Caco-2 (cell line): ENCODE data around the gene SORD. TPM values are rescaled to one million over a fixed set of nuclear protein-coding genes. Genes with fewer than 3 reads are reported as not detected.
A peak's percentile ranks its signal among the peaks of the same experiment; 100 is the strongest.

Source experiments
- BruUV-seq: library from RNA; stranded (reverse); fragments of 400-500 nt; replicated peaks from 2 replicates; lab custom pipeline; 2021; lab: Mats Ljungman, UMichigan
- CTCF ChIA-PET: fragments of 300-600 bp; sonication (Branson Sonifier 250); formaldehyde crosslinking; loops from one replicate; lab custom pipeline; 2022; ENCODE audit warnings: antibody characterized with exemption; lab: Charles Lee
- POLR2A ChIA-PET: fragments of 300-600 bp; sonication (Branson Sonifier 250); formaldehyde crosslinking; loops from one replicate; lab custom pipeline; 2022; ENCODE audit warnings: antibody characterized with exemption; lab: Charles Lee
- DNase-seq, 2 experiments: peaks; one replicate each; pipeline versions ENCODE4 v3.0.0 to v3.0.0-alpha.2; 2020 to 2022
- H3K27me3 ChIP-seq: replicated peaks from 2 replicates; pipeline ENCODE4 v1.6.0; 2011; ENCODE audit warnings: low read length; ENCODE audit not compliant: control insufficient read depth, insufficient read depth
- H3K36me3 ChIP-seq: 2 replicates; pipeline ENCODE4 v1.5.1; 2011; ENCODE audit warnings: low read length; ENCODE audit not compliant: control insufficient read depth, insufficient read depth
- H3K4me1 ChIP-seq: fragments of 250-450 bp; sonication (Bioruptor Pico); 2 replicates; pipeline ENCODE4 v1.5.1; 2020; ENCODE audit warnings: mild to moderate bottlenecking
- H3K4me3 ChIP-seq: 2 replicates; pipeline ENCODE4 v1.5.1; 2011; ENCODE audit warnings: low read depth, mild to moderate bottlenecking, control low read depth, low read length
- H3K9me3 ChIP-seq: fragments of 250-450 bp; sonication (Bioruptor Pico); 2 replicates; pipeline ENCODE4 v1.5.1; 2020; ENCODE audit warnings: mild to moderate bottlenecking, moderate library complexity
- H3K27ac Mint-ChIP-seq: one replicate; pipeline ENCODE4 v1.8.0; 2022; ENCODE audit warnings: mixed read lengths; ENCODE audit not compliant: unreplicated experiment
- H3K27me3 Mint-ChIP-seq: one replicate; pipeline ENCODE4 v1.8.0; 2022; ENCODE audit warnings: mixed read lengths; ENCODE audit not compliant: insufficient read depth, unreplicated experiment
- H3K36me3 Mint-ChIP-seq: one replicate; pipeline ENCODE4 v1.8.0; 2022; ENCODE audit warnings: mild to moderate bottlenecking, mixed read lengths; ENCODE audit not compliant: insufficient read depth, unreplicated experiment
- H3K4me1 Mint-ChIP-seq: one replicate; pipeline ENCODE4 v1.8.0; 2022; ENCODE audit warnings: low read depth, mixed read lengths; ENCODE audit not compliant: unreplicated experiment
- H3K4me3 Mint-ChIP-seq: one replicate; pipeline ENCODE4 v1.8.0; 2022; ENCODE audit warnings: mild to moderate bottlenecking, moderate library complexity, mixed read lengths; ENCODE audit not compliant: unreplicated experiment
- H3K9me3 Mint-ChIP-seq: one replicate; pipeline ENCODE4 v1.8.0; 2022; ENCODE audit warnings: mixed read lengths; ENCODE audit not compliant: unreplicated experiment
- CTCF ChIP-seq, 2 experiments: fragments of 200-600 bp in 1 of 2; IDR thresholded peaks; 1 replicate in 1 of 2; 2 replicates in 1 of 2; pipeline versions ENCODE4 v1.5.1 to v1.8.0; 2011 to 2022; ENCODE audit warnings: antibody characterized with exemption in 1 of 2, control low read depth in 1 of 2, inconsistent platforms in 1 of 2, low read depth in 1 of 2, low read length in 1 of 2, mild to moderate bottlenecking in 1 of 2, moderate library complexity in 1 of 2; ENCODE audit not compliant: insufficient read depth in 1 of 2, severe bottlenecking in 1 of 2, unreplicated experiment in 1 of 2
- intact Hi-C: fragments of 100-400 bp; cut with micrococcal nuclease; formaldehyde crosslinking; loops from one replicate; pipeline ENCODE4 v1.10.0; 2022; ENCODE audit not compliant: unreplicated experiment
- total RNA-seq: library from RNA; stranded (reverse); gene quantifications from 2 replicates; pipeline ENCODE4 v1.2.3, GENCODE V29; 2022

The SORD gene
- total RNA-seq, 1 experiment from 2014 or later, result 79.7 TPM

- H3K4me1 Mint-ChIP-seq, result peaks cover 24% of the 10 kb centered on the region
- H3K4me3 ChIP-seq, result no peak overlapping the region
- H3K4me3 Mint-ChIP-seq, result peak overlapping the region; percentile 46
- H3K36me3 ChIP-seq, result no peaks in the 10 kb centered on the region
- H3K4me1 ChIP-seq, result peaks cover 9% of the 10 kb centered on the region; the same call in 1 of the 2 replicates
- peaks cover 4% of the 10 kb centered on the region for H3K27me3 Mint-ChIP-seq
- ChIA-PET POLR2A (interaction anchor here (1.0 kb wide), 1 partner anchor 29 kb away, joined by 4 read pairs; no protein-coding TSS in a partner anchor), CTCF (interaction anchor here (0.9 to 1.9 kb wide), 30 partner anchors 9 to 285 kb away, joined by 3 to 24 read pairs (median 5); partner anchors contain the start of gene SORD)
- H3K36me3 Mint-ChIP-seq, result peaks cover 11% of the 10 kb centered on the region
- no peak for DNase-seq
- TF ChIP-seq CTCF (IDR thresholded peaks at IDR 0.05; ENCODE audit: insufficient read depth in 1 of 2, low read depth in 1 of 2, low read length in 1 of 2, severe bottlenecking in 1 of 2, unreplicated experiment in 1 of 2), result no peak
- H3K27ac Mint-ChIP-seq, result peak overlapping the region; percentile 47
- H3K27me3 ChIP-seq, result no peaks in the 10 kb centered on the region
- H3K9me3 Mint-ChIP-seq, result no peaks in the 10 kb centered on the region
- intact Hi-C loops, result loop anchor here (2.0 kb wide), 1 partner anchor 77 kb away; no protein-coding TSS in a partner anchor
- H3K9me3 ChIP-seq, result no peaks in the 10 kb centered on the region
- BruUV-seq, result no TSS peak
Observed at GRCh38 chr15:45117308-45118130, 94.5 kb downstream of the SORD start.

GRCh38 chr15:45118131-45118588 is 95.2 kb downstream of the SORD start:
- intact Hi-C loops, result loop anchor here (2.0 kb wide), 1 partner anchor 77 kb away; no protein-coding TSS in a partner anchor
- Mint-ChIP-seq H3K9me3 (no peaks in the 10 kb centered on the region), H3K4me3 (peak overlapping the region; percentile 46), H3K36me3 (peaks cover 11% of the 10 kb centered on the region), H3K4me1 (peaks cover 27% of the 10 kb centered on the region), H3K27ac (peak overlapping the region; percentile 47), H3K27me3 (peaks cover 4% of the 10 kb centered on the region)
- Histone ChIP-seq H3K36me3 (no peaks in the 10 kb centered on the region), H3K4me3 (no peak overlapping the region), H3K4me1 (peaks cover 14% of the 10 kb centered on the region; the same call in 1 of the 2 replicates), H3K9me3 (no peaks in the 10 kb centered on the region), H3K27me3 (no peaks in the 10 kb centered on the region)
- DNase-seq, result peak; percentile 88 to 92
- TF ChIP-seq CTCF (IDR thresholded peaks at IDR 0.05; ENCODE audit: insufficient read depth in 1 of 2, low read depth in 1 of 2, low read length in 1 of 2, severe bottlenecking in 1 of 2, unreplicated experiment in 1 of 2), result peak; percentile 95 to 99
- POLR2A ChIA-PET, result interaction anchor here (1.0 kb wide), 1 partner anchor 29 kb away, joined by 4 read pairs; no protein-coding TSS in a partner anchor
- CTCF ChIA-PET, result interaction anchor here (0.7 to 1.9 kb wide), 33 partner anchors 9 to 284 kb away, joined by 3 to 24 read pairs (median 5); partner anchors contain the start of gene SORD
- no TSS peak for BruUV-seq

GRCh38 chr15:45118996-45119395 is 96.0 kb downstream of the SORD start:
- peaks cover 1% of the 10 kb centered on the region for H3K27me3 Mint-ChIP-seq

More at GRCh38 chr15:45118996-45119395, 96.0 kb downstream of the SORD start:
- Histone ChIP-seq H3K4me3 (no peak overlapping the region), H3K27me3 (no peaks in the 10 kb centered on the region), H3K36me3 (no peaks in the 10 kb centered on the region), H3K9me3 (no peaks in the 10 kb centered on the region), H3K4me1 (peaks cover 21% of the 10 kb centered on the region; the same call in 1 of the 2 replicates)
- Mint-ChIP-seq H3K4me1 (peaks cover 28% of the 10 kb centered on the region), H3K27ac (no peak overlapping the region), H3K9me3 (no peaks in the 10 kb centered on the region), H3K4me3 (no peak overlapping the region), H3K36me3 (peaks cover 8% of the 10 kb centered on the region)
- TF ChIP-seq CTCF (IDR thresholded peaks at IDR 0.05; ENCODE audit: insufficient read depth in 1 of 2, low read depth in 1 of 2, low read length in 1 of 2, severe bottlenecking in 1 of 2, unreplicated experiment in 1 of 2), result no peak
- POLR2A ChIA-PET, result interaction anchor here (1.0 kb wide), 1 partner anchor 28 kb away, joined by 4 read pairs; no protein-coding TSS in a partner anchor
- no peak for DNase-seq
- CTCF ChIA-PET, result interaction anchor here (1.0 to 1.9 kb wide), 11 partner anchors 8 to 150 kb away, joined by 3 to 24 read pairs (median 8); no protein-coding TSS in a partner anchor
- intact Hi-C loops, result loop anchor here (2.0 kb wide), 1 partner anchor 78 kb away; no protein-coding TSS in a partner anchor
- BruUV-seq, result no TSS peak
